HFFc6 (cell line): Measurements from ENCODE around the gene HP. TPM values are rescaled to one million over a fixed set of nuclear protein-coding genes. Genes with fewer than 3 reads are reported as not detected.
"Not testable (repeated sequence)": the region's sequence is repeated elsewhere in the genome, so short reads cannot be mapped to it uniquely, and the experiment has no call there.

Experiments
- DNase-seq: peaks from one replicate; pipeline ENCODE4 v3.0.0-alpha.2; 2018
- H3K27ac Mint-ChIP-seq: 2 replicates; pipeline ENCODE4 v1.8.0; 2020; ENCODE audit warnings: mild to moderate bottlenecking, mixed read lengths
- H3K27me3 Mint-ChIP-seq: 2 replicates; pipeline ENCODE4 v1.8.0; 2021; ENCODE audit warnings: mild to moderate bottlenecking, moderate library complexity, mixed read lengths; ENCODE audit not compliant: insufficient read depth
- H3K36me3 Mint-ChIP-seq: 2 replicates; pipeline ENCODE4 v1.8.0; 2021; ENCODE audit warnings: low read depth, mixed read lengths
- H3K4me1 Mint-ChIP-seq: 2 replicates; pipeline ENCODE4 v1.8.0; 2020; ENCODE audit warnings: low read depth, mixed read lengths
- H3K4me3 Mint-ChIP-seq: 2 replicates; pipeline ENCODE4 v1.8.0; 2020; ENCODE audit warnings: mild to moderate bottlenecking, moderate library complexity, mixed read lengths
- H3K9me3 Mint-ChIP-seq: 2 replicates; pipeline ENCODE4 v1.8.0; 2020; ENCODE audit warnings: mild to moderate bottlenecking, mixed read lengths
- CTCF ChIP-seq: fragments of 200-600 bp; sonication (generic); IDR thresholded peaks from 2 replicates; pipeline ENCODE4 v1.5.0; 2021; ENCODE audit warnings: antibody characterized with exemption, mild to moderate bottlenecking
- total RNA-seq, 6 experiments: library from RNA; stranded (reverse); fragmentation: NEBNext Ultra II Directional; extraction: Animal tissue kit (Norgen Biotek cat#: 25700); gene quantifications; 2 replicates in 1 of 6; 3 replicates in 5 of 6; pipeline ENCODE4 v1.2.3, GENCODE V29; 2021

Gene HP
- total RNA-seq, 6 experiments from 2014 or later: not detected

- Mint-ChIP-seq H3K4me3 (no peak overlapping the region), H3K36me3 (no peaks in the 10 kb centered on the region), H3K9me3 (no peaks in the 10 kb centered on the region), H3K27me3 (peaks cover 13% of the 10 kb centered on the region), H3K27ac (no peak overlapping the region), H3K4me1 (no peaks in the 10 kb centered on the region)
- DNase-seq: peak; percentile 25
- peak; percentile 78 for TF ChIP-seq CTCF
Observed at GRCh38 chr16:72066747-72067146, 12.4 kb downstream of the HP start.

GRCh38 chr16:72068930-72069329 is 14.6 kb downstream of the HP start:
- H3K4me3 Mint-ChIP-seq: no peak overlapping the region
- no peaks in the 10 kb centered on the region for H3K9me3 Mint-ChIP-seq
- no peaks in the 10 kb centered on the region for H3K36me3 Mint-ChIP-seq
- no peak overlapping the region for H3K27ac Mint-ChIP-seq
- DNase-seq: no peak
- TF ChIP-seq CTCF: no peak
- H3K4me1 Mint-ChIP-seq: no peaks in the 10 kb centered on the region
- H3K27me3 Mint-ChIP-seq: peaks cover 9% of the 10 kb centered on the region

- peaks cover 3% of the 10 kb centered on the region for H3K27me3 Mint-ChIP-seq
- H3K27ac Mint-ChIP-seq: no peak overlapping the region
Observed at GRCh38 chr16:72072514-72073342, 18.4 kb downstream of the HP start.

GRCh38 chr16:72073560-72074230 is 19.4 kb downstream of the HP start:
- Mint-ChIP-seq H3K36me3 (no peaks in the 10 kb centered on the region), H3K4me1 (no peaks in the 10 kb centered on the region), H3K27ac (no peak overlapping the region), H3K4me3 (no peak overlapping the region), H3K9me3 (no peaks in the 10 kb centered on the region), H3K27me3 (peaks cover 3% of the 10 kb centered on the region)
- TF ChIP-seq CTCF: no peak
- no peak for DNase-seq

More at GRCh38 chr16:72072514-72073342, 18.4 kb downstream of the HP start:
- Mint-ChIP-seq H3K4me3 (no peak overlapping the region), H3K4me1 (no peaks in the 10 kb centered on the region), H3K9me3 (no peaks in the 10 kb centered on the region), H3K36me3 (no peaks in the 10 kb centered on the region)
- TF ChIP-seq CTCF: no peak
- no peak for DNase-seq

GRCh38 chr16:72075067-72075466 is 20.8 kb downstream of the HP start:
- H3K9me3 Mint-ChIP-seq, H3K4me3 Mint-ChIP-seq, DNase-seq, H3K27ac Mint-ChIP-seq, H3K4me1 Mint-ChIP-seq, H3K36me3 Mint-ChIP-seq, H3K27me3 Mint-ChIP-seq: not testable (repeated sequence)

- DNase-seq, H3K9me3 Mint-ChIP-seq, H3K4me3 Mint-ChIP-seq, H3K36me3 Mint-ChIP-seq, H3K27me3 Mint-ChIP-seq, H3K27ac Mint-ChIP-seq, H3K4me1 Mint-ChIP-seq: not testable (repeated sequence)
Observed at GRCh38 chr16:72076991-72077706, 22.8 kb downstream of the HP start.
